ENCODE measurements around the gene AEBP1.

Gene AEBP1

DNA sequence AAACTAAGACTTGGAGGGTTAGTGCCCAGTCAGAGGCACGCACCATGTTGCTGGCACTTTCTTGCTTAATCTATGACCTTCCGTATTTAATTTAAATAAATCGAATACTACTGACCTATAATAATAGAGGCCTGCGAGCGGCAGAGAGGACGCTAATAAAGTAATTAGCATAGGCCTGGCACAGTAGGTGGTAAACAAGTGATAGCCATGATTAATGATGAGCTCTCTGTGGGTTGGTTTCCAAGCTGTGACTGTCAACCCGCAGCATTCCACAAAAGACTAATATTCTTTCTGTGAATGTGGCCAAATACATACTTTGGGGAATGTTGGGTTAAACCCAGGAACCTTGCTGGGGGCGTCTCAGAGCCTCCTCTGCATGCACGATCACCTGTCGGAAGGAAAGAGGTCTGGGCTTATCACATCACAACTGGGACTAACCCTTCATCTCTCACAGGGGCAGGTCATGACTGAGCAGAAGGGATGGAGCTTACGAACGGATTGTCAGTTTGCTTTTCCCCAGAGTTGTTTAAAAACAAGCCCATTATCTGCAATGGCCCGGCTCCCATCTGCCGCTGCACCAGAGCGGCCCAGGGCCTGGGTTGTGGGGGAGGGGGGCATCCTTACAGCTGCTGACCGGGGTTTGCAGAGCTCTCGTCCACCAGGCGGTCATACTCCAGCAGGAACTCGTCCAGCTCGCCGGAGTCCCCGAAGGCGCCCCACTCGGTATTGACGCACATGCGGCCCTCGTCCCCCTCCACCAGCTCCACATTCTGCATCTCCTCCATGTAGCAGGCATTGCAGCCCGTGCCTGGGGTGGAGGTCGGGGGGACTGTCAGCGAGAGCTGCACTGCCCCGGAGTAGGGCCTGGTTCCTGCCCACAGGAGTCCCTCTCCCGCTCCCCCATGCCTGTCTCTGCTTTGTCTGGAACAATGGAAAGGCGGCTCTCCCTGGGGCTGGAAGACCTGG lies 43.2 kb downstream of the AEBP1 start:
- H3K4me3 ChIP-seq (ENCODE audit: low read depth, low read length): no peak overlapping the region
- no peak for DNase-seq (ENCODE audit: low read depth)
- TF ChIP-seq, protein P1, sequence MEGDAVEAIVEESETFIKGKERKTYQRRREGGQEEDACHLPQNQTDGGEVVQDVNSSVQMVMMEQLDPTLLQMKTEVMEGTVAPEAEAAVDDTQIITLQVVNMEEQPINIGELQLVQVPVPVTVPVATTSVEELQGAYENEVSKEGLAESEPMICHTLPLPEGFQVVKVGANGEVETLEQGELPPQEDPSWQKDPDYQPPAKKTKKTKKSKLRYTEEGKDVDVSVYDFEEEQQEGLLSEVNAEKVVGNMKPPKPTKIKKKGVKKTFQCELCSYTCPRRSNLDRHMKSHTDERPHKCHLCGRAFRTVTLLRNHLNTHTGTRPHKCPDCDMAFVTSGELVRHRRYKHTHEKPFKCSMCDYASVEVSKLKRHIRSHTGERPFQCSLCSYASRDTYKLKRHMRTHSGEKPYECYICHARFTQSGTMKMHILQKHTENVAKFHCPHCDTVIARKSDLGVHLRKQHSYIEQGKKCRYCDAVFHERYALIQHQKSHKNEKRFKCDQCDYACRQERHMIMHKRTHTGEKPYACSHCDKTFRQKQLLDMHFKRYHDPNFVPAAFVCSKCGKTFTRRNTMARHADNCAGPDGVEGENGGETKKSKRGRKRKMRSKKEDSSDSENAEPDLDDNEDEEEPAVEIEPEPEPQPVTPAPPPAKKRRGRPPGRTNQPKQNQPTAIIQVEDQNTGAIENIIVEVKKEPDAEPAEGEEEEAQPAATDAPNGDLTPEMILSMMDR (IDR thresholded peaks at IDR 0.05; ENCODE audit: low read depth, low read length): no peak
- TF ChIP-seq, protein P2, sequence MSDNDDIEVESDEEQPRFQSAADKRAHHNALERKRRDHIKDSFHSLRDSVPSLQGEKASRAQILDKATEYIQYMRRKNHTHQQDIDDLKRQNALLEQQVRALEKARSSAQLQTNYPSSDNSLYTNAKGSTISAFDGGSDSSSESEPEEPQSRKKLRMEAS (IDR thresholded peaks at IDR 0.05; ENCODE audit: low read depth, low read length): no peak
- TF ChIP-seq POLR2A (IDR thresholded peaks at IDR 0.05; ENCODE audit: extremely low read depth, insufficient read length) (no peak), MYC (IDR thresholded peaks at IDR 0.05; ENCODE audit: low read depth, low read length) (no peak)

DNA sequence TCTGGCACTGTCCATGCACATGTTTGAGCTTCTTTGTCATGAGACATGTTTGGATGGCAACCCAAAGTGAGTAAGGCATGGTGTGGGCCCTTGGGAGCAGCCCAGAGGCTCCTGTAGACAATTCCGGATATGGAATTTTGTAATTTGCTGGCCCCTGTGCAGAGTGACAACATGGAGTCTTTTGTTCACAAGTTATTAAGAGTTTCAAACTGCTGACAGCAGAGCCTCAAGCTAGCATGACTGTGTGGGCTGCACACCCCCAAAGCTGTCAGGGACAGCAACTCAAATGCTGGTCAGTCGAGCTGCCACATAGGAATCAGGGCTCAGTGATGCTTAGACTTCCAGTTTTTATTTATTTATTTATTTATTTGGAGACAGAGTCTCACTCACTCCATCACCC lies 44.0 kb downstream of the AEBP1 start:
- H3K4me3 ChIP-seq (ENCODE audit: low read depth, low read length): no peak overlapping the region
- no peak for DNase-seq (ENCODE audit: low read depth)
- no peak for TF ChIP-seq POLR2A (IDR thresholded peaks at IDR 0.05; ENCODE audit: extremely low read depth, insufficient read length)
- TF ChIP-seq, protein P1 (IDR thresholded peaks at IDR 0.05; ENCODE audit: low read depth, low read length): no peak
- TF ChIP-seq, protein P2 (IDR thresholded peaks at IDR 0.05; ENCODE audit: low read depth, low read length): no peak
- no peak for TF ChIP-seq MYC (IDR thresholded peaks at IDR 0.05; ENCODE audit: low read depth, low read length)

DNA sequence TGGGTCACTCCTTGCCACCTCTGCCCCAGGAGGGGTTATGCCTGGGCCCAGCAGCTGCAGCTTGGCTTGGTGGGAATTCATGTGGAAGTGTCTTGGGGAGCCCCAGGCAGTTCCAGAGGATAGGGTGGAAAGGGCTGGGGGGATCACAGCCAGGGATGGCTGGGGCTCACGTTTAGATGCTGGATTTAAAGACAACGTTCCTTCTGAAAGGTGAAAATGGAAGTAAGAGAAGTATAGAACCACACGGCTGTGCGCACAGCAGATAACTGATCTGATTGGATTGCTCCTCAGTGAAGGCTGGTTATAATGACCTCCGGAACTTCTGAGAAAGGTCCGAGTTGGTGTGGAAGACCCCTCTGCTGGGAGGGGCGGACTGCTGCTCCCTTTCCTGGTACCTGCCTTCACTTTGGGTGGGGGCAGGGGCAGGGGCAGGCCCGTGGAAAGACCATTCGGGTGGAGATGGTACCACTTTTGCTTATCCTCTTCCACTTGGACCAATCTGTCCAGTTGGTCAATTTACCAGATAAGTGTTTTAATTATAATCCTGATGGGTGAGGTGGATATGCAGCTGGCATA lies 44.9 kb downstream of the AEBP1 start:
- DNase-seq (ENCODE audit: low read depth): no peak
- no peak for TF ChIP-seq POLR2A (IDR thresholded peaks at IDR 0.05; ENCODE audit: extremely low read depth, insufficient read length)
- TF ChIP-seq MYC (IDR thresholded peaks at IDR 0.05; ENCODE audit: low read depth, low read length): no peak
- TF ChIP-seq, protein P2 (IDR thresholded peaks at IDR 0.05; ENCODE audit: low read depth, low read length): no peak
- TF ChIP-seq, protein P1 (IDR thresholded peaks at IDR 0.05; ENCODE audit: low read depth, low read length): no peak
- H3K4me3 ChIP-seq (ENCODE audit: low read depth, low read length): no peak overlapping the region

DNA sequence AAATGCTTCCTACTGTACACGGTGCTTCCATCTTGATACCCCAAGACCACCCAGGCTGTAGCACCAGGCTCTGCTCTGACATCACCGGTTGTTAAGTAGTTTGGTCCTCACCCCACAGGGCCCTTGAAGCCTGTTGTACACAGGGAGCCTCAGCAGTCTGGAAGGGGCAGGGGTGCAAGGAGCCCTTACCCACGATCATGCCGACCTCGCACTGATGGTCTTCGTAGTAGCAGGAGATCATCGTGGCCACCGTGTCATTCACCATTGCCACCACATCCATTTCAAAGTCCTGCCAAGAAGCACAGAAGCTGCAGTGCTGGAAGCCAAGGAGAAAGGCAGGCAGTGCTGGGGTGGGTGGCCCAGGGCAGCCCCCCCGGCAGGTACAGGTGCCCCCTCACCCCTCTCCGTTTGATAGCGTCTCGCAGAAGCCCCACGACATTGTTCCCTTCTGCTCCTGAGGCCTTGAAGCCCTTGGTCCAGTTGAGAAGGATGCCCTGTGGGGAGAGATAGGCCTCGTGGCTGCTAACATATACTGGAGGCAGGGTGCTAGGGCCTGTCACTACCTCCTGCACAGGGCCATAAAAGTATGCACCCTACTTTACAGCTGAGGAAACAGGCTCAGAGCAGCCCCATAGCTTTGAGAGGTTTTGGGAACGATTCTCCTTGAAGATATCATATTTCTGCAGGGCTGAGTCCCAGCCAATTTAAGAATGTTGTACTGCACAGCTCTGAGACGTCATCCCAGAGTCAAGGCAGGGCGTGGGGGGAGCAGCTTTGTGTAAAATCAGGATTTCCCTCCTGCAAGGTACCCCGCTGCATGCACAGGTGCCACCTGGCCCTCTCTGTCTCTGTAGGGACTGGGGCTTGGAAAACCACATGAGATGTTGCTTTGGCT lies 45.7 kb downstream of the AEBP1 start:
- no peak for DNase-seq (ENCODE audit: low read depth)
- H3K4me3 ChIP-seq (ENCODE audit: low read depth, low read length): no peak overlapping the region
- TF ChIP-seq POLR2A (IDR thresholded peaks at IDR 0.05; ENCODE audit: extremely low read depth, insufficient read length) (no peak), MYC (IDR thresholded peaks at IDR 0.05; ENCODE audit: low read depth, low read length) (no peak)
- TF ChIP-seq, protein P1 (IDR thresholded peaks at IDR 0.05; ENCODE audit: low read depth, low read length): no peak
- TF ChIP-seq, protein P2 (IDR thresholded peaks at IDR 0.05; ENCODE audit: low read depth, low read length): no peak

DNA sequence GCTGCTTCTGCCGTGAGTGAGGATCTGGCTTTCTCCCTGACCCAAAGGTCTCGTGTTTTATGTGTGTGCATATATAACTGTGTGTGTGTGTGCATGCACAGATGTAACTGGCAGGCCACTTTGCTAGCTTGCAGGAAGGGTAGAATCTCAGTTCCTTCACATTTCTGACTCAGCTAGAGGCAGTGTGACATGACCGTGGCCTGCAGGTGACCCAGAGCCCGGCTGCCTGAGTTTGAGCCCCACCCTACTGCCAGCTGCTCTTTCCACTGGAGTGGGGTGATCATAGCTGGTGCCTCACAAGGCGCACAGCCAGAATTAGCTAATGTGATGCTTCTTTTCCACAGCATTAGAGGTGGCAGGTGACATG lies 46.3 kb downstream of the AEBP1 start:
- H3K4me3 ChIP-seq (ENCODE audit: low read depth, low read length): no peak overlapping the region
- DNase-seq (ENCODE audit: low read depth): no peak
- TF ChIP-seq, protein P2 (IDR thresholded peaks at IDR 0.05; ENCODE audit: low read depth, low read length): no peak
- no peak for TF ChIP-seq POLR2A (IDR thresholded peaks at IDR 0.05; ENCODE audit: extremely low read depth, insufficient read length)
